HG02970 (cell line): ENCODE data around the gene MOB3B.
A peak's percentile ranks its signal among the peaks of the same experiment; 100 is the strongest.
"Not testable (repeated sequence)": the region's sequence is repeated elsewhere in the genome, so short reads cannot be mapped to it uniquely, and the experiment has no call there.

Source experiments
- ATAC-seq: cut with Tn5 transposase; IDR thresholded peaks from one replicate; pipeline ENCODE4 v1.9.1; 2021; ENCODE audit warnings: mild to moderate bottlenecking, moderate library complexity, moderate number of reproducible peaks; ENCODE audit not compliant: unreplicated experiment, low FRiP score

The MOB3B gene

GRCh38 chr9:27519466-27520465 lies 9.8 kb downstream of the MOB3B start:
- no peak for ATAC-seq

GRCh38 chr9:27518809-27519208 lies 10.8 kb downstream of the MOB3B start:
- ATAC-seq, result no peak

GRCh38 chr9:27518006-27518405 lies 11.6 kb downstream of the MOB3B start:
- ATAC-seq, result no peak

GRCh38 chr9:27514551-27514950 lies 15.1 kb downstream of the MOB3B start:
- no peak for ATAC-seq

GRCh38 chr9:27511771-27512170 lies 17.8 kb downstream of the MOB3B start:
- ATAC-seq, result no peak

GRCh38 chr9:27510780-27511179 lies 18.8 kb downstream of the MOB3B start:
- no peak for ATAC-seq

GRCh38 chr9:27506981-27507380 lies 22.6 kb downstream of the MOB3B start:
- no peak for ATAC-seq

GRCh38 chr9:27505744-27506161 lies 23.9 kb downstream of the MOB3B start:
- ATAC-seq, result no peak

- ATAC-seq, result no peak
Observed at GRCh38 chr9:27504259-27504658, 25.4 kb downstream of the MOB3B start.

- ATAC-seq, result no peak
Observed at GRCh38 chr9:27503623-27504022, 26.0 kb downstream of the MOB3B start.

GRCh38 chr9:27500902-27501301 lies 28.7 kb downstream of the MOB3B start:
- ATAC-seq, result not testable (repeated sequence)

- no peak for ATAC-seq
Observed at GRCh38 chr9:27499451-27499850, 30.2 kb downstream of the MOB3B start.

- ATAC-seq, result no peak
Observed at GRCh38 chr9:27497883-27498417, 31.7 kb downstream of the MOB3B start.

- no peak for ATAC-seq
Observed at GRCh38 chr9:27496135-27496504, 33.5 kb downstream of the MOB3B start.

GRCh38 chr9:27495480-27496134 lies 34.0 kb downstream of the MOB3B start:
- no peak for ATAC-seq

GRCh38 chr9:27491154-27491553 lies 38.5 kb downstream of the MOB3B start:
- ATAC-seq, result no peak

- peak; percentile 76 for ATAC-seq
Observed at GRCh38 chr9:27489087-27489876, 40.3 kb downstream of the MOB3B start.

- no peak for ATAC-seq
Observed at GRCh38 chr9:27487927-27488326, 41.7 kb downstream of the MOB3B start.

GRCh38 chr9:27487128-27487640 lies 42.4 kb downstream of the MOB3B start:
- ATAC-seq, result no peak

- peak; percentile 51 for ATAC-seq
Observed at GRCh38 chr9:27485158-27485557, 44.5 kb downstream of the MOB3B start.
